Lower leg skin (tissue), 3 donors: ENCODE results near the gene GPS1.

Source experiments
- POLR2A ChIP-seq, 2 donors: fragments of 450-650 bp; IDR thresholded peaks; one replicate each; pipeline ENCODE4 v1.6.1; 2016 to 2017; ENCODE audit warnings: antibody characterized with exemption in 2 of 2, mild to moderate bottlenecking in 1 of 2, moderate library complexity in 1 of 2
- TF ChIP-seq, protein P1 (sequence below), 3 donors: fragments of 450-650 bp; IDR thresholded peaks; one replicate each; pipeline ENCODE4 v1.5.1; 2016; ENCODE audit warnings: antibody characterized with exemption in 3 of 3, mild to moderate bottlenecking in 3 of 3, moderate library complexity in 2 of 3

GRCh38 chr17:82091264-82092066, 39.8 kb downstream of the GPS1 start:
- no peak for TF ChIP-seq POLR2A (IDR thresholded peaks at IDR 0.05)
- TF ChIP-seq, protein P1, sequence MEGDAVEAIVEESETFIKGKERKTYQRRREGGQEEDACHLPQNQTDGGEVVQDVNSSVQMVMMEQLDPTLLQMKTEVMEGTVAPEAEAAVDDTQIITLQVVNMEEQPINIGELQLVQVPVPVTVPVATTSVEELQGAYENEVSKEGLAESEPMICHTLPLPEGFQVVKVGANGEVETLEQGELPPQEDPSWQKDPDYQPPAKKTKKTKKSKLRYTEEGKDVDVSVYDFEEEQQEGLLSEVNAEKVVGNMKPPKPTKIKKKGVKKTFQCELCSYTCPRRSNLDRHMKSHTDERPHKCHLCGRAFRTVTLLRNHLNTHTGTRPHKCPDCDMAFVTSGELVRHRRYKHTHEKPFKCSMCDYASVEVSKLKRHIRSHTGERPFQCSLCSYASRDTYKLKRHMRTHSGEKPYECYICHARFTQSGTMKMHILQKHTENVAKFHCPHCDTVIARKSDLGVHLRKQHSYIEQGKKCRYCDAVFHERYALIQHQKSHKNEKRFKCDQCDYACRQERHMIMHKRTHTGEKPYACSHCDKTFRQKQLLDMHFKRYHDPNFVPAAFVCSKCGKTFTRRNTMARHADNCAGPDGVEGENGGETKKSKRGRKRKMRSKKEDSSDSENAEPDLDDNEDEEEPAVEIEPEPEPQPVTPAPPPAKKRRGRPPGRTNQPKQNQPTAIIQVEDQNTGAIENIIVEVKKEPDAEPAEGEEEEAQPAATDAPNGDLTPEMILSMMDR (IDR thresholded peaks at IDR 0.05), result no peak
